ENCODE results near the gene THPO. TPM values are rescaled to one million over a fixed set of nuclear protein-coding genes. Genes with fewer than 3 reads are reported as not detected.

THPO gene
- total RNA-seq, 1 donor from 2014 or later = 0.41 TPM

DNA sequence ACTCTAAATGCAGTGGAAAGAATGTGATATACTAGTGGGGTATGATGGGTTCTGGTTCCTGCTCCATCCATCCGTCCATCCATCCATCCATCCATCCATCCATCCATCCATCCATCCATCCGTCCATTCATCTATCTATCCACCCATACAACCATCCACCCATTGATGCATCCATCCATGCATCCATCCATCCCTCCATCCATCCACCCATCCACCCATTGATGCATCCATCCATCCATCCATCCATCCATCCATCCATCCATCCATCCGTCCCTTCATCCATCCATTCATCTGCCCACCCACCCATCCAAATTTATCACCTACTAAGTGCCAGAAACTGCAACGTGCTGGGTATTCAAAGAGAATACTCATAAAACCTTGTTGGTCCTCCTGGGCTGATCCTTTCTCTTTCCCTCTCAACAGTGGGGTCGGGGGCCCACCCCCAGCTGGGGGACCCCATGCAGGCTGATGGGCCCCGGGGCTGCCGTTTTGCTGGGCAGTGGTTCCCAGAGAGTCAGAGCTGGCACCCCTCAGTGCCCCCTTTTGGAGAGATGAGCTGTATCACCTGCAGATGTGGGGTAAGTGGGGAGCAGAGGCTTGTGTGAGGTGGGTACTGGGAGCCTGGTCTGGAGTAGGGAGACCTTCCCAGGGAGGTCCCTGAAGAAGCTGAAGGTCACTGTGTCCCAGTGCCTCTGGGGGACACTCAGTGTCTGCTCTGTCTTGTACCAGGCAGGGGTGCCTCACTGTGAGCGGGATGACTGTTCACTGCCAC lies 10.3 kb upstream of the THPO start:
- peaks cover 10% of the 10 kb centered on the region for H3K27me3 Mint-ChIP-seq
- TF ChIP-seq, protein P1, sequence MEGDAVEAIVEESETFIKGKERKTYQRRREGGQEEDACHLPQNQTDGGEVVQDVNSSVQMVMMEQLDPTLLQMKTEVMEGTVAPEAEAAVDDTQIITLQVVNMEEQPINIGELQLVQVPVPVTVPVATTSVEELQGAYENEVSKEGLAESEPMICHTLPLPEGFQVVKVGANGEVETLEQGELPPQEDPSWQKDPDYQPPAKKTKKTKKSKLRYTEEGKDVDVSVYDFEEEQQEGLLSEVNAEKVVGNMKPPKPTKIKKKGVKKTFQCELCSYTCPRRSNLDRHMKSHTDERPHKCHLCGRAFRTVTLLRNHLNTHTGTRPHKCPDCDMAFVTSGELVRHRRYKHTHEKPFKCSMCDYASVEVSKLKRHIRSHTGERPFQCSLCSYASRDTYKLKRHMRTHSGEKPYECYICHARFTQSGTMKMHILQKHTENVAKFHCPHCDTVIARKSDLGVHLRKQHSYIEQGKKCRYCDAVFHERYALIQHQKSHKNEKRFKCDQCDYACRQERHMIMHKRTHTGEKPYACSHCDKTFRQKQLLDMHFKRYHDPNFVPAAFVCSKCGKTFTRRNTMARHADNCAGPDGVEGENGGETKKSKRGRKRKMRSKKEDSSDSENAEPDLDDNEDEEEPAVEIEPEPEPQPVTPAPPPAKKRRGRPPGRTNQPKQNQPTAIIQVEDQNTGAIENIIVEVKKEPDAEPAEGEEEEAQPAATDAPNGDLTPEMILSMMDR (conservative IDR thresholded peaks at IDR 0.05) = no peak

GRCh38 chr3:184387174-184387714 lies 9.2 kb upstream of the THPO start:
- Mint-ChIP-seq H3K4me1 (ENCODE audit: unreplicated experiment) (peaks cover 4% of the 10 kb centered on the region), H3K27me3 (peaks cover 17% of the 10 kb centered on the region), H3K4me3 (no peak overlapping the region), H3K9me3 (no peaks in the 10 kb centered on the region), H3K36me3 (no peaks in the 10 kb centered on the region), H3K27ac (no peak overlapping the region)
- TF ChIP-seq, protein P1 (conservative IDR thresholded peaks at IDR 0.05) = no peak
- DNase-seq (ENCODE audit: extremely low spot score, unreplicated experiment) = no peak

More for the DNA sequence above, 10.3 kb upstream of the THPO start:
- Mint-ChIP-seq H3K9me3 (no peaks in the 10 kb centered on the region), H3K36me3 (no peaks in the 10 kb centered on the region), H3K4me3 (no peak overlapping the region), H3K27ac (no peak overlapping the region), H3K4me1 (ENCODE audit: unreplicated experiment) (peaks cover 4% of the 10 kb centered on the region)
- DNase-seq (ENCODE audit: extremely low spot score, unreplicated experiment) = no peak

- H3K9me3 Mint-ChIP-seq = no peaks in the 10 kb centered on the region
- H3K27ac Mint-ChIP-seq = no peak overlapping the region
- peaks cover 4% of the 10 kb centered on the region for H3K4me1 Mint-ChIP-seq (ENCODE audit: unreplicated experiment)
- H3K36me3 Mint-ChIP-seq = no peaks in the 10 kb centered on the region
- DNase-seq (ENCODE audit: extremely low spot score, unreplicated experiment) = no peak
- peaks cover 27% of the 10 kb centered on the region for H3K27me3 Mint-ChIP-seq
- H3K4me3 Mint-ChIP-seq = no peak overlapping the region
- TF ChIP-seq, protein P1 (conservative IDR thresholded peaks at IDR 0.05) = no peak
Observed at GRCh38 chr3:184386047-184386806, 8.2 kb upstream of the THPO start.

DNA sequence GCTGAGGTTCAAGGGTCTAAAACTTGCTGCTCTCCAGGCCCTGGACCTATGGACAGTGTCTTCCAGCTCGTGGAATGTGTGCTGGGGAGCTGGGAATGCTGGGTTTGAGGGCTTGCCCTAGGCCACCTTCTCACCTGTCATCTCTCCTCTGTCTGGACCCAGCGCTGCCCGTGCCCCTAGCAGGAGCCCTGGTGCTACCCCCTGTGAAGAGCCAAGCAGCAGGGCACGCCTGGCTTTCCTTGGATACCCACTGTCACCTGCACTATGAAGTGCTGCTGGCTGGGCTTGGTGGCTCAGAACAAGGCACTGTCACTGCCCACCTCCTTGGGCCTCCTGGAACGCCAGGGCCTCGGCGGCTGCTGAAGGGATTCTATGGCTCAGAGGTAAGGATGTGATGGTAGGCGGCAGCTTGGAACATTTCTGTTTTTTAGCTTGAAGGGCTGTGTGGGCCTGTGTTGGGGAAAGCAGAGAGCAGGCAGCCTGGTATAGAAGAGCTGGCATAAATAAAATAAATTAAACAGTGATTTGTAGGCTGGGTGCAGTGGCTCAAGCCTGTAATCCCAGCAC lies 6.9 kb upstream of the THPO start:
- DNase-seq (ENCODE audit: extremely low spot score, unreplicated experiment) = no peak
- Mint-ChIP-seq H3K4me1 (ENCODE audit: unreplicated experiment) (peaks cover 4% of the 10 kb centered on the region), H3K27me3 (peaks cover 28% of the 10 kb centered on the region), H3K9me3 (no peaks in the 10 kb centered on the region), H3K27ac (no peak overlapping the region), H3K4me3 (no peak overlapping the region), H3K36me3 (no peaks in the 10 kb centered on the region)
- TF ChIP-seq, protein P1 (conservative IDR thresholded peaks at IDR 0.05) = no peak

GRCh38 chr3:184384342-184384741 lies 6.3 kb upstream of the THPO start:
- Mint-ChIP-seq H3K27me3 (peaks cover 29% of the 10 kb centered on the region), H3K9me3 (no peaks in the 10 kb centered on the region), H3K27ac (no peak overlapping the region), H3K4me3 (no peak overlapping the region), H3K4me1 (ENCODE audit: unreplicated experiment) (peaks cover under 1% of the 10 kb centered on the region), H3K36me3 (no peaks in the 10 kb centered on the region)
- DNase-seq (ENCODE audit: extremely low spot score, unreplicated experiment) = no peak
- TF ChIP-seq, protein P1 (conservative IDR thresholded peaks at IDR 0.05) = no peak

Data from type B pancreatic cell (in vitro differentiated cells).